Muscle layer of duodenum (tissue), 2 donors: Measurements from ENCODE around the gene TUBB4B.
A peak's percentile ranks its signal among the peaks of the same experiment; 100 is the strongest.
"Not testable (repeated sequence)": the region's sequence is repeated elsewhere in the genome, so short reads cannot be mapped to it uniquely, and the experiment has no call there.

Experiments
- H3K27ac ChIP-seq: one replicate; pipeline ENCODE4 v1.7.0; 2013; ENCODE audit warnings: mild to moderate bottlenecking, low read length
- H3K27me3 ChIP-seq: one replicate; pipeline ENCODE4 v1.7.0; 2013; ENCODE audit warnings: low read depth, mild to moderate bottlenecking, control low read depth, low read length
- H3K36me3 ChIP-seq, 2 donors: one replicate each; pipeline ENCODE4 v1.7.0; 2013; ENCODE audit warnings: low read length in 2 of 2, control low read depth in 1 of 2, mild to moderate bottlenecking in 1 of 2; ENCODE audit not compliant: insufficient read depth in 2 of 2, control insufficient read depth in 1 of 2
- H3K4me1 ChIP-seq, 2 donors: one replicate each; pipeline ENCODE4 v1.7.0; 2013; ENCODE audit warnings: low read length in 2 of 2, mild to moderate bottlenecking in 2 of 2, control low read depth in 1 of 2, moderate library complexity in 1 of 2; ENCODE audit not compliant: insufficient read depth in 2 of 2, control insufficient read depth in 1 of 2
- H3K4me3 ChIP-seq, 2 donors: one replicate each; pipeline ENCODE4 v1.7.0; 2013; ENCODE audit warnings: low read length in 2 of 2, low read depth in 1 of 2, mild to moderate bottlenecking in 1 of 2
- H3K9me3 ChIP-seq, 2 donors: one replicate each; pipeline ENCODE4 v1.7.0; 2013; ENCODE audit warnings: low read length in 2 of 2, control low read depth in 1 of 2, mild to moderate bottlenecking in 1 of 2; ENCODE audit not compliant: control insufficient read depth in 1 of 2
- donor health status: healthy.

Gene TUBB4B

GRCh38 chr9:137234055-137234697, 6.9 kb upstream of the TUBB4B start:
- Histone ChIP-seq H3K4me1 (peaks cover 0 to 39% of the 10 kb centered on the region in 2 donors), H3K4me3 (no peak overlapping the region), H3K27ac (no peak overlapping the region), H3K9me3 (no peaks in the 10 kb centered on the region), H3K27me3 (peaks cover 7% of the 10 kb centered on the region), H3K36me3 (no peaks in the 10 kb centered on the region)

- Histone ChIP-seq H3K4me1 (peaks cover 0 to 44% of the 10 kb centered on the region in 2 donors), H3K27me3 (peaks cover 3% of the 10 kb centered on the region), H3K36me3 (no peaks in the 10 kb centered on the region), H3K27ac (no peak overlapping the region), H3K9me3 (no peaks in the 10 kb centered on the region), H3K4me3 (no peak overlapping the region)
These were observed 6.2 kb upstream of the TUBB4B start for GRCh38 chr9:137234758-137235423.

GRCh38 chr9:137235424-137236237, 5.5 kb upstream of the TUBB4B start:
- Histone ChIP-seq H3K27me3 (peaks cover 3% of the 10 kb centered on the region), H3K27ac (no peak overlapping the region), H3K36me3 (no peaks in the 10 kb centered on the region), H3K4me3 (peak overlapping the region in 1 of 2 donors; percentile 54), H3K4me1 (peaks cover 0 to 44% of the 10 kb centered on the region in 2 donors), H3K9me3 (no peaks in the 10 kb centered on the region)

- Histone ChIP-seq H3K27ac (no peak overlapping the region), H3K4me1 (peaks cover 0 to 44% of the 10 kb centered on the region in 2 donors), H3K9me3 (no peaks in the 10 kb centered on the region), H3K27me3 (no peaks in the 10 kb centered on the region), H3K36me3 (no peaks in the 10 kb centered on the region), H3K4me3 (peak overlapping the region in 1 of 2 donors; percentile 54)
These were observed 4.7 kb upstream of the TUBB4B start for GRCh38 chr9:137236238-137236935.

GRCh38 chr9:137236936-137237421, 4.1 kb upstream of the TUBB4B start:
- no peaks in the 10 kb centered on the region for H3K36me3 ChIP-seq
- H3K27me3 ChIP-seq = no peaks in the 10 kb centered on the region
- H3K4me3 ChIP-seq = peak overlapping the region in 1 of 2 donors; percentile 54
- no peaks in the 10 kb centered on the region for H3K9me3 ChIP-seq
- H3K27ac ChIP-seq = no peak overlapping the region
- H3K4me1 ChIP-seq = peaks cover 0 to 45% of the 10 kb centered on the region in 2 donors

- peaks cover 0 to 4% of the 10 kb centered on the region in 2 donors for H3K36me3 ChIP-seq
- H3K27me3 ChIP-seq = no peaks in the 10 kb centered on the region
- H3K4me3 ChIP-seq = no peak overlapping the region
- no peaks in the 10 kb centered on the region for H3K9me3 ChIP-seq
- no peak overlapping the region for H3K27ac ChIP-seq
- peaks cover 0 to 56% of the 10 kb centered on the region in 2 donors for H3K4me1 ChIP-seq
These were observed 3.0 kb upstream of the TUBB4B start for GRCh38 chr9:137237759-137238726.

GRCh38 chr9:137239541-137240200, 1.4 kb upstream of the TUBB4B start:
- peak overlapping the region; percentile 69 for H3K27ac ChIP-seq
- peaks cover 0 to 10% of the 10 kb centered on the region in 2 donors for H3K36me3 ChIP-seq
- peak overlapping the region; percentile 39 to 83 for H3K4me3 ChIP-seq
- H3K9me3 ChIP-seq, H3K27me3 ChIP-seq: not testable (repeated sequence)
- peaks cover 0 to 66% of the 10 kb centered on the region in 2 donors for H3K4me1 ChIP-seq

GRCh38 chr9:137240318-137240840, 708 bp upstream of the TUBB4B start:
- H3K4me1 ChIP-seq = peaks cover 0 to 64% of the 10 kb centered on the region in 2 donors
- no peaks in the 10 kb centered on the region for H3K9me3 ChIP-seq
- H3K36me3 ChIP-seq = peaks cover 0 to 10% of the 10 kb centered on the region in 2 donors
- no peaks in the 10 kb centered on the region for H3K27me3 ChIP-seq
- peak overlapping the region; percentile 69 for H3K27ac ChIP-seq
- H3K4me3 ChIP-seq = peak overlapping the region; percentile 39 to 83

GRCh38 chr9:137241490-137242268, 592 bp downstream of the TUBB4B start:
- H3K4me3 ChIP-seq = peak overlapping the region; percentile 74 to 82
- peaks cover 0 to 51% of the 10 kb centered on the region in 2 donors for H3K4me1 ChIP-seq
- H3K36me3 ChIP-seq = peaks cover 0 to 10% of the 10 kb centered on the region in 2 donors
- peak overlapping the region; percentile 79 for H3K27ac ChIP-seq
- H3K9me3 ChIP-seq = no peaks in the 10 kb centered on the region
- H3K27me3 ChIP-seq = no peaks in the 10 kb centered on the region
